DMS 273 (cell line): ENCODE results near the gene PTPRM.
A peak's percentile ranks its signal among the peaks of the same experiment; 100 is the strongest.
"Not testable (repeated sequence)": the region's sequence is repeated elsewhere in the genome, so short reads cannot be mapped to it uniquely, and the experiment has no call there.

Experiments used
- DNase-seq: peaks from one replicate; lab custom pipeline; 2025; ENCODE audit not compliant: unreplicated experiment; lab: John Stamatoyannopoulos, UW

Gene PTPRM

DNA sequence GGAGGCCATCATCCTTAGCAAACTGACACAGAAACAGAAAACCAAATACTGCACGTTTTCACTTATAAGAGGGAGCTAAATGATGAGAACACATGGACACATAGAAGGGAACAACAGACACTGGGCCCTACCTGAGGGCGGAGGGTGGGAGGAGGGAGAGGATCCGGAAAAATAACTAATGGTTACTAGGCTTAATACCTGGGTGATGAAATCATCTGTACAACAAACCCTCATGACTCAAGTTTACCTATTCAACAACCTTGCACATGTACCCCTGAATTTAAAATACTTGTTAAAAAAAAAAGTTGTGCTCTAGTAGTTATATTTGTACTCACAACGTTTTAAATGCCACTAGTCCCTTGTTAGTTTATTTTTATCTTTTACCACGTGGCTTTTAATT, 879.8 kb downstream of the PTPRM start:
- not testable (repeated sequence) for DNase-seq

DNA sequence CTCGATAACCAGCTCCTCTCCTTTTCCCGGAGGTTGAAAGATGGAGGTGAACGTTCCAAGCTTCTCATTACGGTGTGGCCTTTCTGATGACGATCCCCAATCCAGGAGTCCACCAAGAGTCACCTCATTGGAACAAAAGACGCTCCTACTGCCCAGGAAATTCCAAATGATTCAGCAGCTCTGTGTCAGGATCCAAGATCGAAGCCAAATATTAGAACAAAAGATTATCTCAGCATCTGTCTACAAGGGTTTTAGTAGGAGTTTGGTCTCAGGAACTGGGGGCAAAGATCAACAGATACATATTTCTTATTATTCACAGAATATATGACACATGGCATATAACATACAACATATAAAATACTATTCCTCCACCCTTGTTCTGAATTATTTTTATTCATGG, 881.0 kb downstream of the PTPRM start:
- no peak for DNase-seq

DNA sequence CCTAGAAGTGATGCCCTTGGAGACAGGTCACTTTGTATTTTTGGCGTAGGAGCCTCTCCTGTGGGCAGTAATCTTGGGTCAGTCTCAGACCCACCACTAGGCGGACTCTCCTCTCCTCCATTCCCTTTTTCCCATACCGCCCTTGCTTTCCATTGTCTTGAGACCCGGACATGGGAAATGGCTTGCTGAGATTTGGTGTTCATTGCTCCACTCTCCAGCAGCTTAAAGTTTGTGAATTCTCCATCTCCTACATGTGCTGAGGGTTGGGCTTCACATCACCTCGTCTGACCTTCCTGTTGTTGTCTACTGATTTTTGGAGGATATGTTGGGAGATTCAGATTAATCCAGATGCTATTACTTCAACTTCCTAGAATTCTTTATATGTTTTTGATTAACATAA, 882.9 kb downstream of the PTPRM start:
- DNase-seq, result peak; percentile 62

DNA sequence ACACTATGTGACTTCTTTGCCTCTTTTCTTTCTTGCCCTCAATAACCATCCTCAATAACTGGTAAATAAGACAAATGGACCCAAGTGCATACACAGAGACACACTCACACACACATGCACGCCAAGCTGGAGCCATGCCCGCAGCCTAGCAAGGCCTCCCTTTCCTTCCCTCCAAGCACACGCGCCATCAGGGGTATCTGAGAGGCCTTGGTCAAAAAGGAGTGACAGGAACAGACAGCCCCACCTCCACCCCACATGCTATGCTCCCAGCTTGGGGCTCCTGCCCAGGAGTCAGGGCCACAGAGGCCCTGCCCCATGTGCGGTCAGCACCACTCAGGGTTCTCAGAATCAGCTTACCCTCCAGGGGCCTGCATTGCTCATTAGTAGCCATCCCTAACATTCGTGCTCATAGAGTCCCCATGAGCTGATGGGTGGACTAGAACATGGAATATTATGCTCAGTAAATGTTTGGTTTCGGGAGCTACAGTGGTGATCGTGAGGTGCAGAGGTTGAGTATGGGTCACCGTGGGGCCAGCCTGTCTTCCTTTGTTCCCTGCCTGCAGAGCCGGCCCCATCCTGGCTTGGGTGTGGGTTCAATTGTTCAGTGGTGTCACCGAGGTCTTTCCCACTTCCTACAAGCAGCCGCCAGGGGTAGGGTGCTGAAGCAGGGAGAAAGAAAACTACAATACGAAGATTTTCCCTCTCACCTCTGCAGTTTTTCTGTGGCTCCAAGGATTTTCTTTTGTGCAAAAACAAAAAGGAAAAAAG, 884.0 kb downstream of the PTPRM start:
- DNase-seq, result no peak

DNA sequence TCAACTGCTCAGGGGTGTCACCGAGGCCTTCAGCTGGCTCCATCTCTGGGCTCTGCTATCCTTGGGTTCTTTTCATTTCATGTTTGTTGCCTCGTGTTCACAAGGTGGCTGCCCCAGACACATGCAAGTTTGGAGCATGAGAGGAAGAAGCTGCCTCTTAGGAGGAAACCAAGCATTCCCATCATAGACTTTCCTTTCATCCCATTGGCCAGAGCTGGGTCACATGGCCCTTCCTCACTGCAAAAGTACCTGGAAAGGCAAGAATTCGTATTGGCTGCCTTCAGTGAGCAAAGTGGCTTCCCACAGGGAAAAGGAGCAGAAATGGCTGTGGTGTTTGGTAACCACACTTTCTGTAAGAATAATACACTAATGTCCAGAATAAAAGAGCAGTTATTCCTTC, 886.4 kb downstream of the PTPRM start:
- DNase-seq, result no peak

DNA sequence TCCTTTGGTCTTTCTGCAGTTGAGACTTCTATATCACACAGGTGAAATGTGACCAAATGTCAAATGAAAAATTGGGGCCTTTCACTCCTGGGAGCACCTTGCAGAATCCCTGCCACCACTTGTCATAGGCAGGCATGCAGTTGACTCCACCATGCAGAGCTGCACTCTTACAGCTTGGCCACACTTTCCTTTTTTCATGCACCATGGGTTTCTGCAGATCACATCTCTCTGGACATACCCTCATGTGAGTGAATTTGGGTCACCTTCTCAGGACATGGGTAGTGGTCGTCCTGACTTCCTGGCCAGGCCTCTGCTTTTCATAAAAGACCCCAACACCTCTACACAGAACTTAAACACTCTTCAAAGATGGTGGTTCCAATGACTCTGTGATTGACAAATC, 887.0 kb downstream of the PTPRM start:
- DNase-seq, result no peak

DNA sequence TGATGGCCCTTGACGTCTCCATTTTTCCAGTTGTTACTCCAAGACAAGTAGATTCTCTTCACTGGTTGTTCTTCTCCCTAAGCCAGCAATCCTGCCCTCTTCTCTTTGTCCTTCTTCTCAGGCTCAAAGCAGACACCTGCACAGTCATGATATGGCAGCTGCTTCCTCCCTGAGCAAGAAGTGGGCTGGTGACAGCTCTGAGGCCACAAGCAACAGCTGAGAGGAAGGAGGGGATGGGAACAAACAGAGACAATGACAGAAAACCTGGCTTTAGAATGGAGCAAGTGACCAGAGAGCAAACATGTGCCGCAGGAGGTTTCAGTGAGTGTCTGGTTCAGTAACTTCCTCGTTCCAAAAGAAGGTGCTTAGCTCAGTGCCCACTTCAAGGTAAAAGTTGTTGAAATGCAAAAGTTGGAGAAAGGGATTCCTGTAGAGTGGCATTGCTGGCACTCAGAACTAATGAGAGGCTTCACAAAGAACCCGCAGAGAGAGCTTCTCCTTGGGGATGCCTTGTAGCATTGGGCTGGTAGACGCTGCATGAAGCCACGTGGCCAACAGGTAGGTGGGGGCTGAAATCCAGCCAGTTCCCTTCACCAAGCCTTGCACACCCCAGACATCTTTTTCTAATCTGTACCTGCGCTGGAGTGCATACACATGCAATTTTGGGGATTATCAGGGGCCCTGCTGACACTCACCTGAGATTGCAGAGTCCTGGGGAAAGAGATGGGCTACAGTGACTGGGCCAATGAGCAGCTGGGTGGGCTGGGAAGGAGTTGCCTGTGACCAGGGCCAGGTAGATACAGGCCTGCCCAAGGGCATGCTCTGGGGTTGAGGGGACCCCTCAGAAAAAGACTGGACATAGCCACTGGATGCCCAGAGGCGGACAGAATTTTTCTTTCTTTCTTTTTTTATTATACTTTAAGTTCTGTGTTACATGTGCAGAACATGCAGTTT, 888.8 kb downstream of the PTPRM start:
- no peak for DNase-seq
